GM12873 (cell line): Measurements from ENCODE around the gene IL5.
A peak's percentile ranks its signal among the peaks of the same experiment; 100 is the strongest.

Experiments used
- TF ChIP-seq, protein P1 (sequence below): IDR thresholded peaks from 2 replicates; pipeline ENCODE4 v1.5.1; 2012; ENCODE audit warnings: low read depth, mild to moderate bottlenecking, moderate library complexity, low read length, control low read depth; ENCODE audit not compliant: insufficient read depth; ENCODE audit errors: missing control alignments

IL5 gene

DNA sequence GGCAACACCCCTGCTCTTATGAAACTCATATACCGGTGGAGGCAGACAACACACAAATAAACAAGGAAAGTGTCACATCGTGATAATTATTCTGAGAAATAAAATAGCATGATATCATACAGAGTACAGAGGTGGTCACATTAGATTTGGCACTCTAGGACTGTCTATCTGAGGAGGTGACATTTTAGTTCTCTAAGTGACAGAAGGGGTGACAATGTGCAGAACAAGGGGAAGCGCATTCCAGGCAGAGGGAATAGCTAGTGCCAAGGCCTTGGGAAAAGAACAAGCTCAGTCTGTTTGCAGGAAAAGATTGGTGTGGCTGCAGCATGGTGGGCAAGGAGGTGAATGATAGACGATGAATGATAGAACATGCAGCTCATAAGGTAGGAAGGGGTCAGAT is 40.1 kb downstream of the IL5 start:
- TF ChIP-seq, protein P1, sequence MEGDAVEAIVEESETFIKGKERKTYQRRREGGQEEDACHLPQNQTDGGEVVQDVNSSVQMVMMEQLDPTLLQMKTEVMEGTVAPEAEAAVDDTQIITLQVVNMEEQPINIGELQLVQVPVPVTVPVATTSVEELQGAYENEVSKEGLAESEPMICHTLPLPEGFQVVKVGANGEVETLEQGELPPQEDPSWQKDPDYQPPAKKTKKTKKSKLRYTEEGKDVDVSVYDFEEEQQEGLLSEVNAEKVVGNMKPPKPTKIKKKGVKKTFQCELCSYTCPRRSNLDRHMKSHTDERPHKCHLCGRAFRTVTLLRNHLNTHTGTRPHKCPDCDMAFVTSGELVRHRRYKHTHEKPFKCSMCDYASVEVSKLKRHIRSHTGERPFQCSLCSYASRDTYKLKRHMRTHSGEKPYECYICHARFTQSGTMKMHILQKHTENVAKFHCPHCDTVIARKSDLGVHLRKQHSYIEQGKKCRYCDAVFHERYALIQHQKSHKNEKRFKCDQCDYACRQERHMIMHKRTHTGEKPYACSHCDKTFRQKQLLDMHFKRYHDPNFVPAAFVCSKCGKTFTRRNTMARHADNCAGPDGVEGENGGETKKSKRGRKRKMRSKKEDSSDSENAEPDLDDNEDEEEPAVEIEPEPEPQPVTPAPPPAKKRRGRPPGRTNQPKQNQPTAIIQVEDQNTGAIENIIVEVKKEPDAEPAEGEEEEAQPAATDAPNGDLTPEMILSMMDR = no peak

DNA sequence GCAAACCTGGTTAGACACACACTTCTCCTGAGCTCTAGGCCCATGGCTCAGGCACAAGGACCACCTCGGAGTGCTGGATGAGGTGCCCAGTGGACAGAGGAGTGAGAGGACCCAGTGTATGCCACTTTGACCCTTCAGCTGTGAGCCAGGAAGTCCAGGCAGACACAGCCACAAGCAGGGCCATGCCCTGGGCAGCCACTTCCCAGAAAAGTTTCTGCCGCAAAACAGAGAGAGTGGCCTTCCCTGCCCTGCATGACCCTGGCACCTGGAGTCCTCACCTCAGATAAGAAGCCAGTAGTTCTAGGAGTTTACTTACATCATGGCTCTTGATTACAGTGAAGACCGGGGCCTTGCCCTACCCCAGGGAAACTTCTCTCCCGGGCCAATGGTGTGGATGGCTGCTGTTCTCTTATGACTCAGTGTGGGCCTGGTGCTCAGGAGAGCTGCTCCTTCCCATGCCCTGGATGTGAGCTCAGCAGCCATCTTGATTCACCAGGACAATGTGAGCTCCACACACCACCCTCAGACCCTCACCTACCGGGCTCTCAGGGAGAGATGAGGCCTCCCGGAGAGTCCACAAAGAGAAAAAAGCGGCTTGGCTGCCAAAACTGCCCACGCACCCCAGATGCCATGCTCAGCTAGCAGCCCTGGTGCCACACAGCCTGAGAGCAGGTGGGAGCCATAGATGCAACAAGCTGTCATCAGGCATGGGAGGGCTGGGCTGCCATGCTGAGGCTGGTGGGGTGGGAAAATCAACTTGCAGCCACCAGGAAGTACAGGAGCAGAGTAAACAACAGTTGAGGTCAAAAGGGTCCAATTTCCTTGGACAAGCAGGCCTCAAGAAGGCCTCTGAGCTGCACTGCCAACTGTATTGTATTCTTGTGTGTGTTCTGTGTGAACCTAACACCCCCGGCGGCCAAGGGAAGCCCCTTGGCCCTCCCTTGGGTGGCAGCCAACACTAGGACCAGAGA is 41.1 kb downstream of the IL5 start:
- TF ChIP-seq, protein P1 = no peak

DNA sequence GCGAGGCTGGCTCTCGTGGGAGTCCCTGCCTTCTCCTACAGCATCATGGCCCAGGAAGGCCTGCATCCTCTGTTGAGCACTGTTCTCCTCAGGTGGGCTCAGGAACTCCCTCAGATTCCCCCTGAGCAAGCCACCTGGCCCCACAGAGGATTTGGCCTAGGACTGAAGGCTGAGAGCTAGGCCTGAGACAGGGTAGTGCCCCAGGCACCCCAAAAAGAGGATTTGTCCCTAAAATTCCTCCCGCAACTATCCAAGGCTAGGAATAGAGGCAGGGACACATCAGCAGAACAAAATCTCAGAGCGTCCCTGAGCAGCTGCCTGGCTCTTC is 41.7 kb downstream of the IL5 start:
- TF ChIP-seq, protein P1 = no peak

DNA sequence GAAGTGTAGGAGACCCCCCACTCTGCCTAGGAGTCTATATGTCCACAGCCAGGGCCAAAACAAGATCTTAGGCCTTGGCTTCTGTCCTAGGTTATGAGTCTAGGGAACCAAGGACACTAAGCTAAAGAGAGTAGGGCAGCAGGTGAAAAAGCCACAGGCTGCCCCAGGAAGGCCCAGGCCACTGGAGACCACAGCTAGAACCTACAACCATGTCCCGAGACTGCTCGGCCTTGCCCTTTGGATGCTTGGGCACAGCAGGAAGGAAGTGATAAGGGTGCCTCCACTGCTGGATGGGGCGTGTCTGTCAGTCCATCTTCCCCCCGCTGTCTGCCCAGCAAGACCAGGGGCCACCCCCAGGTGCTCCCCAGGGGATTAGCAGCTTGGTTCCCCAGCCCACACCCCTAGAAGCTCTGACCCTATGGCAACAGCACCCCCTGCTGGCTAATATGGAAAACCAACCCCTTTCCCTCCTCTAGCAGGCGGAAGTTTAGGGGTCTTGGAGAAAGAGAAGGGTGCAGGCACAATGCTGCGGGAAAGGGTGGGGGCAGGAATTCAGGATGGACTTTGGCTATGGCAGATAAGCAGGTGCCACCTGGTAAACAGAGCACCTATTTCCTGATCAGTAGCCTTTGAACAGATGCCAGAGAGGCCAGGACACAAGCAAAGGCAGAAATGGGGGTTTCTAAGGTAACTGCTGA is 42.2 kb downstream of the IL5 start:
- TF ChIP-seq, protein P1 = peak; percentile 85

DNA sequence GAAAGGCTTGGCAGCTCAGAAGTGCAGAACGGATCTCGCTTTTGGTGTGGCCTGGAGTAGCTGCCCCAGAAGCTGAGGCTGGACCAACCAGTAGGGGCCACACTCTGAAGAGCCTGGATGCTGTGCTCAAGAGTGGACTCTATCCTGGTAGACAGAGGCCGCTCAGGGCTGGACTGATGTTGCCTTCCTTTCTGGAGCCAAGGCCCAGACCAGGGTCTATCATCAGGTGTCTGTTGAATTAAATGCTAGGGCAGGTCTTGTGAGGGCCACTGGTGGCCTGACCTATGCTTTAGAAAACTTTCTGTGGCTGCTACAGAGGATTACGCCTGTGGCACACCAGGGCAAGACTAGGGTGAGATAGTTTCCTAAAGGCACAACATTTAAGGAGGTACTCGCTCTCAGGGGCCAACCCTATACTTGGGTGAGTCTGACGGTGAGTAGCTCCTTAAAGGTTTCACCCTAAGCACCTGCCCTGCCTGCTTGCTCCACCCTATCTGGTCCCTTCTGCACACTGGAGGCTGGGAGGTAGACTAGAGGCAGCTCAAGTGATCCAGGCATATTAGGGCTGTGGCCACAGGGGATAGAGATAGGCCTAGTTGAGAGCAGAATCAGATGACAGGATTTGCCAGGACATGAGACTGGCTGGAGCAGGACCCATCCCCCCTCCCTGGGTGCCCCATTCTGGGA is 42.9 kb downstream of the IL5 start:
- TF ChIP-seq, protein P1 = no peak

DNA sequence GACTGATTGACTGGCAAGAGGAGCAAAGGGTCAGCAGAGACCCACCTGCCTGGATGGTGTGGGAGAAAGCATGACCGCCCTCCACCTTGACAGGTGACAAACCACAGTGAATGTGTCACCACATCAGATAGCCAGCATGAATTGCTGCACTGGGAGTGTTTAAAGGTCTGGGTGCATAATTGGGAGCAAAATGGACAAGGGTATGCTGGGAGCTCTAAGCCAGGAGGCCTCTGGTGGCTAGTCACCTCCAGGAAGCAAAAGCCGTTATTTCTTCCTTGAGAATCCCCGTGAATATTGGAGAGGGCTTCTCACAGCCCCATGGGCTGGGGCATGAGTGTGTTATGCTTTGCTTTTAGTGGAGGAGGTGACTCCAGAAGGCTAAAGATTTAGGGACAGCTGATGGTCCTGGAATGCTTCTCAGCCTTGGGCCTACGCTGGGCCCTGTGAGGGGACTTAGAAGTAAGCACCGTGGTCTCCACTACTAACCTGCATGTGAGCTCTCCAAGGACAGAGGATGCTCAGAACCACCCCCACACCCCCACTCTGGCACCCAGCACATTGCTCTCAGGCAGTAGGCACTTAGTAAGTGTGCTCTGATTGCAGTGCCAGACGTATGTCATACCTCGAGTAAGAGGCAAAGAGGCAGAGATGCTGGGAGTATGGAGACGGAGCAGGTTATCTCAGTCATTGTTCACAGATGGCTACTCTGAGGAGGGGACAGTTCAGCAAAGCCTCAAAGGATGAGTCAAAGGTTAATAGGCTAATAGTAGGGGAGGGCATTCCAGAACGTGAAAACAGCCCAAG is 43.7 kb downstream of the IL5 start:
- TF ChIP-seq, protein P1 = no peak
